GM18909 (cell line): ENCODE measurements around the gene PTPN7.

ENCODE experiments used
- ATAC-seq: cut with Tn5 transposase; IDR thresholded peaks from one replicate; pipeline ENCODE4 v1.9.1; 2021; ENCODE audit warnings: mild to moderate bottlenecking; ENCODE audit not compliant: unreplicated experiment, poor library complexity

The PTPN7 gene

GRCh38 chr1:202133496-202133895 is 26.9 kb downstream of the PTPN7 start:
- no peak for ATAC-seq

DNA sequence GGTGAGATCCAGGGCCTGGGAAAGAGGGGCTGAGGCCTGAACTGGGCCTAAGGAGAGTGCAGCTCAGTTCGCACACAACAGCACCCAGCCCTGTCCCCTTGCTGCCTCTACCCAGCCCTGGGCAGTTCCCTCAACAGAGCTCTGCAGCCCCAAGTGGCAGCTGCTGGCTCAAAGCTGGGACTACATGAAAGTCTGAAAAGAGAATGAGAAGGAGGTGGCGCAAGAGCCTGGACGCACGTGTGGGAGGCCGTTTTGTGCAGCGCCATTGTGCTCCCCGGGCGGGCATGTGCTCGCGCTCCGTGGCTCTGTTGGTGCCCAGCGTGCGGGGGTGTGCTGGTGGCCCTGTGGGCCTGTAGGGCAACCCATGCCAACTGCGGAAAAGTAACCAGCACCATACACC is 27.4 kb downstream of the PTPN7 start:
- no peak for ATAC-seq

DNA sequence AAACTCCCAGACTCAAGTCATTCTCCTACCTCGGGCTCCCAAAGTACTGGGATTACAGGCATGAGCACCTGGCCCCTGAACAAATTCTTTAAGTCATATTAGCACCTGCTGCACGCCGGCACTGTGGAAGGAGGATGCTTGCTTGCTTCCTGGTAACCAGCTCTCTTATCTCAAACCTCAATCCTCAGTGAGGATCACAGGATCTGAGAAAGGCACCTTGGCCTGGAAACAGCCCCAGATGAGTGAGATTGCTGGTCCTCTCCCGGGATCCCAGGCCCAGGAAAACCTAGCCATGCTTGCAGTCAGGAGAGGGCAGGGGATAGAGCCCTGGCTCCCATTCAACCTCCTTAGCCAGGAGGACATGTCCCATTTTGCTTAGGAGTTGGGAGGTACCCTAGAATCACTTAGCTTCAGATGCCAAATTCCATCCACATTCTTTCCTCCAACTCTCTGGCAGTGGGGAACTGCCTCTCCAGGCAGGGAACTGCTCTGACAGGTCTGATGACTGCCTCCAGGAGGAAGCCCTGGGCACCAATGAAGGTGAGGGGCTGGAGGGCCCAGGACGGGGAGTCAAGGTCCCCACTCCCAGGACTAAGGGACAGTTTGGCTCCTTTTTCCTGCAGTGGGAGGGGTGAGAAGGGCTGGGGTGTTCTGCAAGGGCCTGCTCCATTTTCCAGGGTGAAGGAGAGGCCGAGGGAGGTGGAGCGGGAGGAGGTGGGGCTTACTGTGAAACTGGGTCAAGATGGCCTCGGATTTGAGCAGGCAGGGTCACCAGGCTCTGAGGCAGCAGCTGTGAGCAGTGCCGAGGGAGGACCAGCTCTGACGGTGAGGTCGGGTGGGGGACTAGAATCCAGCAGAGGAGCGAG is 28.2 kb downstream of the PTPN7 start:
- no peak for ATAC-seq

DNA sequence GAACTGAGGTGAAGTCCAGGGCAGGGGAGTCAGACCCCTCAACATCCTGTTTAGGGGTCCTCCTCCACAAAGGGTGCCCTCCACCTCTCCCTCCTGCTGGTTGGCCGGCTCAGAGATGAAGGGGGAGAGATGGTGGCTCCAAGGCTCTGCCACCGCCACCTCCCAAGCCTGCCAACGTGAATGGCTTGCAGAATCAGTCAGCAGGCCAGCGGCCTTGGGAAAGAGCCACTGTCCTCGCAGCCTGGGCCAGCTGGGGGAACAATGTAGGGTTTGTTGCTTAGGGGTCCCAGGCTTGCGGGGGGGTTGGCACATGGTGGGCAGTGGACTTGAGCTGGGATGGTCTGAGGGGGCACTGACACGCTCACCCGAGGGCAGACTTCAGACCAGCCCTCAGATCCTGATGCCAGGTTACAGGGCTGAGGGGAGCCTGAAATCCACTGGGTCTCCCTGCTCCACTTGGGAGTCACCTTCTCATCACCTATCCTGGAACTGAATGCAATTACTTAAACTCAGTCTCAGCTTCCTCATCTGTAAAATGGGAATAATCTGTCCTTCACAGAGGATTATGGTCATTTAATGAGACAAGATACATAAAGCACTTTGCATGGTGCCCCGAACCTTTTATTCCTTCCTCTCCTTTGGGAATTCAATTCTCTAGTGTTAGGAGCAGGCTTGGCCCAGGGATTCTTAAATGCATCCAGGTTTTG is 29.4 kb downstream of the PTPN7 start:
- ATAC-seq = no peak

DNA sequence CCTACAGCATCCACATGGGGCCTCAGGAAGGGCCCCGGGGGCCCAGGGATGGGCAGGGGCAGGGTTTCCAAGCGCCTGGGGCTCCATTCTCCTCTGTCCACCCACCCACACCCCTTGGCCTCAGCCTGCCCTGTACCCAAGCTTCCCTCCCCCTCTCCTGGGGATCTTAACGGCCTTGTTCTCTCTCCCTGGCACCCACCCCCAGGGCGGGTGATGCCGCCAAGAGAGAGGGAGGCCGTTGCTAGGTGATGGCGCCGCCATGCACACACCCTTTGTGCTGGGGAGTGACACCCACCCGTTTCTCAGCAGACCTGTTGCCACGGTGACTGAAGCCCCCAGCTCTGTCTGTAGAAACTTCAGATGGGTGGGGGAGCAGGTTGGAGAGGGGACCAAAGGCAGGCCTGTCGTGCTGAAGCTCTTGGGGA is 30.1 kb downstream of the PTPN7 start:
- ATAC-seq = no peak

GRCh38 chr1:202129453-202130296 is 30.7 kb downstream of the PTPN7 start:
- ATAC-seq = no peak

GRCh38 chr1:202127836-202128622 is 32.4 kb downstream of the PTPN7 start:
- no peak for ATAC-seq

GRCh38 chr1:202127061-202127460 is 33.3 kb downstream of the PTPN7 start:
- no peak for ATAC-seq

GRCh38 chr1:202126426-202126825 is 34.0 kb downstream of the PTPN7 start:
- no peak for ATAC-seq

GRCh38 chr1:202125611-202126010 is 34.8 kb downstream of the PTPN7 start:
- no peak for ATAC-seq

GRCh38 chr1:202124142-202124541 is 36.3 kb downstream of the PTPN7 start:
- no peak for ATAC-seq

DNA sequence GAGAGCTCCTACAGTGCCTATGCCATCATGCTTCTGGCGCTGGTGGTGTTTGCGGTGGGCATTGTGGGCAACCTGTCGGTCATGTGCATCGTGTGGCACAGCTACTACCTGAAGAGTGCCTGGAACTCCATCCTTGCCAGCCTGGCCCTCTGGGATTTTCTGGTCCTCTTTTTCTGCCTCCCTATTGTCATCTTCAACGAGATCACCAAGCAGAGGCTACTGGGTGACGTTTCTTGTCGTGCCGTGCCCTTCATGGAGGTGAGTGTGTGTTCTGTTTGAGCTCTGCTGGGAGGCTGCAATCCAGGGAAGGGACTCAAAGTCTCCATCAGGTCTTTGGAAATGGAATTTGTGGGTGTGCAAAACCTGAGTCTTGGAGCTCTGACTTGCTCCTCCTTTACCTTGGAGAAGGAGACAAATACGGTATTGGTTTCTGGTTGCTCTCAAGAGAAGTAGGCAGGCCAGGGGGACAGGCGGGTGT is 37.0 kb downstream of the PTPN7 start:
- ATAC-seq = no peak

DNA sequence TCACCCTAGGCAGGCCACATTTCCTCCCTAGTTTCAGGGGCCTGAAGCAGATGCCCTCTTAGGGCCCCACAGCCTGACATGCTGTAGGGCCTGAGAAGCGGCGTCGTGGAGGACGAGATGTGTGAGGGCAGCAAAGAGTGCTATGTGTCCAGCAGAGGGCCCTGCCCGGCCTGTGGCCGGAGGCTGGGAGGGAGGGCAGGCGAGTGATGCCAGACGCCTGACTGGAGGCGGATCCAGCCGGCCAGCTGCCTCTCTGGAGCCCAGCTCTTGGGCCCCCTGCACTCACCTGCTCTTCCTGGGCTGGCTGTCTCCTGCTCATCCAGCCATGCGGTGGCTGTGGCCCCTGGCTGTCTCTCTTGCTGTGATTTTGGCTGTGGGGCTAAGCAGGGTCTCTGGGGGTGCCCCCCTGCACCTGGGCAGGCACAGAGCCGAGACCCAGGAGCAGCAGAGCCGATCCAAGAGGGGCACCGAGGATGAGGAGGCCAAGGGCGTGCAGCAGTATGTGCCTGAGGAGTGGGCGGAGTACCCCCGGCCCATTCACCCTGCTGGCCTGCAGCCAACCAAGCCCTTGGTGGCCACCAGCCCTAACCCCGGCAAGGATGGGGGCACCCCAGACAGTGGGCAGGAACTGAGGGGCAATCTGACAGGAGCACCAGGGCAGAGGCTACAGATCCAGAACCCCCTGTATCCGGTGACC is 37.6 kb downstream of the PTPN7 start, which contains the start of gene GPR37L1:
Gene GPR37L1, plus strand, starts transcription at position 279 of the 697 bp plus-strand sequence. Its CDS starts 47 bp downstream, at position 326.
- no peak for ATAC-seq

DNA sequence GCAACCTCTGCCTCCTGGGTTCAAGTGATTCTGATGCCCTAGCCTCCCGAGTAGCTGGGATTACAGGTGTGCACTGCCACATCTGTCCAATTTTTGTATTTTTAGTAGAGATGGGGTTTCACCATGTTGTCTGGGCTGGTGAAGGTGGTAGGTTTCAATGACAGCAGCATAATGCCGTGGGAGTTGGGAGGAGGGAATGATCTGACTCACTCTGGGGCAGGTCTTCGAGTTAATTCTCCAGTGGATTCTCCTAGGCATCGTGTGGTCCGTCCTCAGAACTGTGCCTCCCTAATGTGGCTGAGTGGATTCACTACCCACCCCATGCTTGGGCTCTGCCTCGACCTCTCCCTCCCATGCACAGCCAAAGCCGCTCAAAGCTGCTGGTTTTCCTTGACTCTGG is 39.4 kb downstream of the PTPN7 start:
- no peak for ATAC-seq

DNA sequence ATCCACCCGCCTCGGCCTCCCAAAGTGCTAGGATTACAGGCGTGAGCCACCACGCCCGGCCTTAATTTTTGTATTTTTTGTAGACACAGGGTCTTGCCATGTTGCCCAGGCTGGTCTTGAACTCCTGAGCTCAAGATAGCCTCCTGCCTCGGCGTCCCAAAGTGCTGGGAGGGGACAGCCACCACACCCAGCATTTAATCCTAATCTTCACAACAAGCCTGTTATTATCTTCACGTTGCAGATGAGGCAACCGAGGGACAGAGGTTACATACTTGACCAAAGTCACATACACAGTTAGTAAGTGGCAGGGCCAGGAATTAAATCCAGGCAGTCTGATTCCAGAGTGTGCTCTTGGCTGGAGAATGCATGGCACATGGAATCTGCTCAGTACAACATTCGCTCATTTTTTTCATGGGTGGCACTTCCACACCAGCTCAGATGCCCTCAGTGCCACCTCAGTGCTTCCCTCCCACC is 42.5 kb downstream of the PTPN7 start:
- ATAC-seq = no peak

GRCh38 chr1:202116287-202116686 is 44.1 kb downstream of the PTPN7 start:
- no peak for ATAC-seq

- ATAC-seq = no peak
Observed at GRCh38 chr1:202113690-202114300, 46.6 kb downstream of the PTPN7 start.

DNA sequence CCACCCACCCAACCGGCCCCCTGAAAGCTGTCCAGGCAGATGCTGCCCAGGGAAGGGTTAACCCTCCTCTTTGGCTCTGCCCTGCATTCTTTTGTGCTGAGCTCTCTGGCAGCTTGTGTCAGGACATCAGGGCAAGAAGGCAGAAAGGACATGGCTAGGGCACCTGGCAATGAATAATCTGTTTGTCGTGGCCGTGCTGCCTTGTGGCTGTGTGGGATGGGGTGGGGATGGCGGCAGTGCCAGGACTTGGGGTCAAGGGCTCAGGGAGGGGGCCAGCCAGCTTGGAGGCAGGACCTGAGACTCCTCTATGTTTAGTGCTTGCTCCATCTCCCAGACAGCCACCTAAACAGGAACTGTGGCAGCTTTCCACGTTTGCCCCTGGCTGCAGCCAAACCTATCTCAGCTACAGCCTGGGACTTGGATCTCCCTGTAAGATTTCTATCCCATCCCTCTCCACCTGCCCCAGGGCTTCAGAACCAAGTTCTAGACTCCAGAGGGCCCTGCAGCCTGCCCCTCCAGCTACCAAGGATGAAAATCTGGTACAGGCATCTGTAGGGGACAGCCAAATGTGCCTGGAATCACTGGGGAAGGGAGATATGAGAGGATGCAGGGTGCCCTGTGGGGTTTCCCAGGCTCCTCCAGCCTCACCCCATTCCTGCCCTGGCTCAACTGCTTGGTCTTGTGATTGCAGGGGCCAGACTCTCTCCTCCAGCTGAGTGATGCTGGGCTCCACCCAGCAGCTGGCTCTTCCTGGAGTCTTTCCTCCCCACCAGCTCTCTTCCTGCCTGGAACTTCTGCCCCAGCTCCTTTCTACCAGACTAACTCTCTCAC is 47.3 kb downstream of the PTPN7 start:
- no peak for ATAC-seq
